Fibroblast of lung (primary cell): ENCODE measurements around the gene RPL28.

Experiments used
- CTCF ChIP-seq, 2 donors: IDR thresholded peaks in 1 of 2; conservative IDR thresholded peaks in 1 of 2; 1 replicate in 1 of 2; 2 replicates in 1 of 2; pipeline ENCODE4 v1.5.1; 2011 to 2012; ENCODE audit warnings: low read length in 2 of 2, control low read depth in 1 of 2, inconsistent platforms in 1 of 2, low read depth in 1 of 2, mild to moderate bottlenecking in 1 of 2
- EZH2 ChIP-seq: IDR thresholded peaks from 2 replicates; pipeline ENCODE4 v1.5.1; 2012; ENCODE audit warnings: low read length, control low read depth, mild to moderate bottlenecking; ENCODE audit errors: missing control alignments

GRCh38 chr19:55433292-55433691 is 47.6 kb downstream of the RPL28 start:
- TF ChIP-seq CTCF (conservative IDR thresholded peaks at IDR 0.05 in 1 of 2, IDR thresholded peaks at IDR 0.05 in 1 of 2; ENCODE audit: low read depth in 1 of 2, low read length in 2 of 2) (no peak), EZH2 (no peak)
